Measurements from ENCODE around the gene SETX.
"Not testable (repeated sequence)": the region's sequence is repeated elsewhere in the genome, so short reads cannot be mapped to it uniquely, and the experiment has no call there.

GRCh38 chr9:132378416-132378815 lies 23.6 kb upstream of the SETX start:
- not testable (repeated sequence) for TF ChIP-seq POLR2A (IDR thresholded peaks at IDR 0.05; ENCODE audit: low read length); GATA1 (IDR thresholded peaks at IDR 0.05; ENCODE audit: low read depth, low read length)

All from erythroblast (primary cell).